HepG2 (cell line): ENCODE results near the gene FMR1. TPM values are rescaled to one million over a fixed set of nuclear protein-coding genes. Genes with fewer than 3 reads are reported as not detected.

Experiments
- ARID5B ChIP-seq: IDR thresholded peaks from 2 replicates; pipeline ENCODE4 v1.4.0; 2020; ENCODE audit warnings: mild to moderate bottlenecking, missing genetic modification reagents
- ARNT ChIP-seq: fragments of 450-650 bp; IDR thresholded peaks from 2 replicates; pipeline ENCODE4 v1.6.1; 2017
- CC2D1A ChIP-seq: sonication (generic); formaldehyde crosslinking; IDR thresholded peaks from 2 replicates; pipeline ENCODE4 v1.8.1; 2023; ENCODE audit warnings: mild to moderate bottlenecking, missing genetic modification reagents
- HMGXB3 ChIP-seq: sonication (generic); formaldehyde crosslinking; IDR thresholded peaks from 2 replicates; pipeline ENCODE4 v1.4.0; 2020; ENCODE audit warnings: missing genetic modification reagents, borderline replicate concordance
- ISX ChIP-seq: sonication (generic); formaldehyde crosslinking; conservative IDR thresholded peaks from 2 replicates; pipeline ENCODE4 v1.5.0; 2020; ENCODE audit warnings: missing genetic modification reagents
- MED8 ChIP-seq: sonication (generic); formaldehyde crosslinking; IDR thresholded peaks from 2 replicates; pipeline ENCODE4 v1.8.1; 2023; ENCODE audit warnings: mild to moderate bottlenecking, missing genetic modification reagents; ENCODE audit not compliant: insufficient replicate concordance
- SNAPC2 ChIP-seq: sonication (generic); formaldehyde crosslinking; IDR thresholded peaks from 2 replicates; pipeline ENCODE4 v1.8.1; 2022; ENCODE audit warnings: mild to moderate bottlenecking, missing genetic modification reagents
- TBX2 ChIP-seq: sonication (generic); formaldehyde crosslinking; IDR thresholded peaks from 2 replicates; pipeline ENCODE4 v1.5.0; 2020; ENCODE audit warnings: missing genetic modification reagents, mild to moderate bottlenecking, borderline replicate concordance
- TSC22D2 ChIP-seq: sonication (generic); formaldehyde crosslinking; IDR thresholded peaks from 2 replicates; pipeline ENCODE4 v1.5.1; 2020; ENCODE audit warnings: missing genetic modification reagents, mild to moderate bottlenecking, borderline replicate concordance
- ZNF326 ChIP-seq: sonication (generic); formaldehyde crosslinking; IDR thresholded peaks from 2 replicates; pipeline ENCODE4 v1.4.0; 2020; ENCODE audit warnings: missing genetic modification reagents, borderline replicate concordance
- ZNF496 ChIP-seq: sonication (generic); formaldehyde crosslinking; IDR thresholded peaks from 2 replicates; pipeline ENCODE4 v1.8.1; 2023; ENCODE audit warnings: mild to moderate bottlenecking, moderate library complexity, missing genetic modification reagents; ENCODE audit not compliant: insufficient replicate concordance
- ZNF562 ChIP-seq: sonication (generic); formaldehyde crosslinking; IDR thresholded peaks from 2 replicates; pipeline ENCODE4 v1.8.0; 2022; ENCODE audit warnings: missing genetic modification reagents, borderline replicate concordance
- ZNF605 ChIP-seq: sonication (generic); formaldehyde crosslinking; IDR thresholded peaks from 2 replicates; pipeline ENCODE4 v1.8.0; 2022; ENCODE audit warnings: mild to moderate bottlenecking, missing genetic modification reagents
- ZNF790 ChIP-seq: sonication (generic); formaldehyde crosslinking; IDR thresholded peaks from 2 replicates; pipeline ENCODE4 v1.8.0; 2022; ENCODE audit warnings: missing genetic modification reagents, mild to moderate bottlenecking, borderline replicate concordance
- polyA plus RNA-seq, 8 experiments: library from polyadenylated mRNA; depleted of rRNA in 3 of 8; stranded (reverse) in 7 of 8; unstranded in 1 of 8; fragments of >200 nt; fragmentation: Illumina TruSeq in 4 of 8; extraction: Trizol in 4 of 8; gene quantifications; 2 replicates each; pipeline versions ENCODE4 v1.2.1 to v1.2.3, GENCODE V29; 2011 to 2016; ENCODE audit warnings: low read depth in 4 of 8, missing spikeins in 1 of 8, mixed read lengths in 1 of 8; ENCODE audit not compliant: insufficient read depth in 1 of 8
- total RNA-seq, 5 experiments: library from RNA; depleted of rRNA; stranded (reverse); fragments of >200 nt; fragmentation: Illumina TruSeq; extraction: Trizol; gene quantifications; 2 replicates each; pipeline ENCODE4 v1.2.3, GENCODE V29; 2016; ENCODE audit warnings: low read depth in 1 of 5

The FMR1 gene
- total and polyA plus RNA-seq, 2 of the 13 experiments (the other 11 are each of a cell fraction or from before 2014, with no cell fraction given): 27.8 to 49.6 TPM

DNA sequence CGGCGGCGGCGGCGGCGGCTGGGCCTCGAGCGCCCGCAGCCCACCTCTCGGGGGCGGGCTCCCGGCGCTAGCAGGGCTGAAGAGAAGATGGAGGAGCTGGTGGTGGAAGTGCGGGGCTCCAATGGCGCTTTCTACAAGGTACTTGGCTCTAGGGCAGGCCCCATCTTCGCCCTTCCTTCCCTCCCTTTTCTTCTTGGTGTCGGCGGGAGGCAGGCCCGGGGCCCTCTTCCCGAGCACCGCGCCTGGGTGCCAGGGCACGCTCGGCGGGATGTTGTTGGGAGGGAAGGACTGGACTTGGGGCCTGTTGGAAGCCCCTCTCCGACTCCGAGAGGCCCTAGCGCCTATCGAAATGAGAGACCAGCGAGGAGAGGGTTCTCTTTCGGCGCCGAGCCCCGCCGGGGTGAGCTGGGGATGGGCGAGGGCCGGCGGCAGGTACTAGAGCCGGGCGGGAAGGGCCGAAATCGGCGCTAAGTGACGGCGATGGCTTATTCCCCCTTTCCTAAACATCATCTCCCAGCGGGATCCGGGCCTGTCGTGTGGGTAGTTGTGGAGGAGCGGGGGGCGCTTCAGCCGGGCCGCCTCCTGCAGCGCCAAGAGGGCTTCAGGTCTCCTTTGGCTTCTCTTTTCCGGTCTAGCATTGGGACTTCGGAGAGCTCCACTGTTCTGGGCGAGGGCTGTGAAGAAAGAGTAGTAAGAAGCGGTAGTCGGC, 528 bp downstream of the FMR1 start (continued):
- no peak for TF ChIP-seq MED8 (CRISPR knock-in tag)
- TF ChIP-seq ARNT: no peak
- TF ChIP-seq ZNF496 (CRISPR knock-in tag): no peak
- TF ChIP-seq ZNF605 (CRISPR knock-in tag): no peak
- TF ChIP-seq ISX (CRISPR knock-in tag): no peak
- no peak for TF ChIP-seq ZNF562 (CRISPR knock-in tag)
- TF ChIP-seq CC2D1A (CRISPR knock-in tag): no peak
- TF ChIP-seq ARID5B (CRISPR knock-in tag): no peak
- no peak for TF ChIP-seq HMGXB3 (CRISPR knock-in tag)
- TF ChIP-seq ZNF326 (CRISPR knock-in tag): no peak
- no peak for TF ChIP-seq TSC22D2 (CRISPR knock-in tag)
- TF ChIP-seq ZNF790 (CRISPR knock-in tag): no peak
- no peak for TF ChIP-seq TBX2
- no peak for TF ChIP-seq SNAPC2 (CRISPR knock-in tag)
